GM12874 (cell line): ENCODE measurements around the gene BOC.

Experiments used
- TF ChIP-seq, protein P1 (sequence below): IDR thresholded peaks from 2 replicates; pipeline ENCODE4 v1.5.1; 2011; ENCODE audit warnings: low read depth, mild to moderate bottlenecking, control low read depth, low read length, moderate library complexity; ENCODE audit not compliant: insufficient read depth

BOC gene

DNA sequence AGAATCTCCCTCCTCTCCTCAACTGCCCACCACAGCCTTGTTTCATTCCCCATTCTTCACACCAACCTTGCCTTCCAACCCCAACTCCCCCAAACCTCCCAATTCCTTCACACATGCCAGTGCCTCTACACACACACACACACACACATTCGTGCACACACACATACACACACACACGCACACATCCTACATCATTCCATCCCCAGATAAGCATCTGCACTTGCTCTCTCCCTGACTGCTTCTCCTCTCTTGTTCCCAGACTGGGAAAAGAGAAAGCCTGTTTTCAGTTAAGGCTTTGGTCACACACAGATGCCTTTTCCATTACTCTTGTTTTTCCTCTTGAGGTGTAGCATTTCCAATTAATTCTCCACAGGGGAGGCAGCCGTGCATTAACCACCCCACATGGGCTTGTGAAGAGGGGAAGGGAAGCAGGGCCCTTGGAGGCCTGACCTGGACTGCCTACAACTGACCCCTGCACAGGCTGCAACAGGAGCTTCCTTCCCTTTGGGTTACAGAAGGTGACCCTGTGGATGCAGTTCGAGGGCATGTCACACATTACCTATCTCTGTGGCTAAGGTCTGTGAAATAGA is 32.0 kb upstream of the BOC start:
- TF ChIP-seq, protein P1, sequence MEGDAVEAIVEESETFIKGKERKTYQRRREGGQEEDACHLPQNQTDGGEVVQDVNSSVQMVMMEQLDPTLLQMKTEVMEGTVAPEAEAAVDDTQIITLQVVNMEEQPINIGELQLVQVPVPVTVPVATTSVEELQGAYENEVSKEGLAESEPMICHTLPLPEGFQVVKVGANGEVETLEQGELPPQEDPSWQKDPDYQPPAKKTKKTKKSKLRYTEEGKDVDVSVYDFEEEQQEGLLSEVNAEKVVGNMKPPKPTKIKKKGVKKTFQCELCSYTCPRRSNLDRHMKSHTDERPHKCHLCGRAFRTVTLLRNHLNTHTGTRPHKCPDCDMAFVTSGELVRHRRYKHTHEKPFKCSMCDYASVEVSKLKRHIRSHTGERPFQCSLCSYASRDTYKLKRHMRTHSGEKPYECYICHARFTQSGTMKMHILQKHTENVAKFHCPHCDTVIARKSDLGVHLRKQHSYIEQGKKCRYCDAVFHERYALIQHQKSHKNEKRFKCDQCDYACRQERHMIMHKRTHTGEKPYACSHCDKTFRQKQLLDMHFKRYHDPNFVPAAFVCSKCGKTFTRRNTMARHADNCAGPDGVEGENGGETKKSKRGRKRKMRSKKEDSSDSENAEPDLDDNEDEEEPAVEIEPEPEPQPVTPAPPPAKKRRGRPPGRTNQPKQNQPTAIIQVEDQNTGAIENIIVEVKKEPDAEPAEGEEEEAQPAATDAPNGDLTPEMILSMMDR = no peak

DNA sequence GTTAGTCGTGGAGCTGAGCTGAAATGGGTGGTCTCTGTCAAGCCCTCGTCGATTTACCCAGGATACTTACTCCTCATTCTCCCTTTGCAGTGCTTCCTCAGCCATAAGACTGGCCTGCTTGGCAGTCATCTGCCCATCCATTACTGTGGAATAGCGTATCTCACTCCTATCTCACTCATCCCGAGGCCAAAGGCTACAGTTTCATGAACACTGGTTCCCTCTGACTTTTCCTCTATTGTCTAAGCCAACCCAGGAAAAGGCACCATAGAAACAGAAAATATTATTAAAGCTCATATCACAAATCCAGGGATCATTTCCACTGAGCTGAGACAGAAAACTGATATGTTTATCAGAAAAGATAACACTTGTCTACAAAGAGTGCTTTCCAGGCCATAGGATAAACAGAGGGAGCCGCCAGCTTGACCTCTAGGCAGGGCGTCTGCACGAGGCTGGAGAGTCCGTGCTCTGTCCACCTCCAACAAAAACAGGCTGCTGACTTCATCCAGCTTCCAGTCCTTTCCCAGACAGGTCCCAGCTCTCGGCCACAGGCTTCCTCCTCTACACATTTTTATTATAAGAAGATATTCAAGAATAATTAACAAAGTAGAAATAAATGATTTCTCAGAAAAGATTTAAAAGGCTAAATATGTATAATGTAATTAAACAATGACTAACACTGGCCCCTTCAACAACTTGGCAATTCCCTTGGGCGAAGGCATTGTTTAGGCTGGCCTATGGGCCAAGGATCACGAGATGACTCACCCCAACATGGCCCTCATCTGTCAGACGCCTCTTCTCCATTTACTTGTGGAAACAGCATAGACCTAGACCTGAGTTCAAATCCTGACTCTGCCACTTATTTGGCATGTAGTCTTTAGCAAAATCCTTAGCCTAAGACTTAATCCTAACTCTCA is 27.4 kb upstream of the BOC start:
- TF ChIP-seq, protein P1 = no peak

DNA sequence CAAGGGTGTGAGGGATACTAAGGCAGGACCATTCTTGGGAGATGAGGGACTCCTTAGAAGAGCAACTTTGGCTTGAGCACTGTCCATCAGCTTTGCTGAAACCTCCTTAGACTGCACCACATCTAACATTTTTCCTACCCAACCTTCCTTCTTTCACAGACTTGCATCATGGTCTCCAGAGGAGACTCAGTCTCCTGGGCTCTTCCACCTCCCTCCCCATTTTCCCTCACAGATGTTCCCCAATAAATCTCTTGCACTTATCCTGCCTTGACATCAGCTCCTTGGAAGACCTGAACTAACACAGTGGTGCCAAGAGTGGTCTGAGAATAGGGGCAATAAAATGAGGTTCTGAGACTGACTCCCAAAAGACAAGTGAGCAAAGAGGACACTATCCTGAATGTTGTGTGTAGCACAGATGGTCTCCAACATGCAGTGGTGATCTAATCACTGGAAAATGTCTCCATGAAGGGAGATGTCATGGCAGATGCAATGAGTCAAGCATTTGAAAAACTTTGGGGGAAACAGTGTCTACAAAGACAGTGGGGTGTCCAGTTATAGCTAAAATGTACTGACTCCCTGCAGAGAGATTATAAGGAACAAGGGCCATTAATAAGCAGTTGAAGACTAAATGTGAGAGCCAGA is 26.0 kb upstream of the BOC start:
- TF ChIP-seq, protein P1 = no peak

DNA sequence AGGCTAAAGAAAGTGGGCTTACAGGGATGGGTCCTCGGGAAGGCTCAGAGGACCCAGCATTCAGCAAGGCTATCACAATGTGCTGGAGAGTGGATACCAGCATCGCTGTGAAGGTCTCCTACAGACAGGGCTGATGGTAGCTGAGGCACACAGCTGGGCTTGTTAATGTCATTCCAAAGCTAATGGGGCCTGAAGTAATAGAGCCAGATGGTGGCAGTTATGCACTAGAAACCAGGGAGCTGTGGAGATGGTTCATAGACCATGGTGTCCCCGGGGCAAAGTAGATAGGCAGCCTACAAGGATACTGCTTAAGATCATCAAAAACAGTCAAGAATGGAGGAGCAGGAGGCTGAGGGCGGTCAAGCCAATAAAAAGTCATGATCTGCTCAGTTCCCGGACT is 24.8 kb upstream of the BOC start:
- TF ChIP-seq, protein P1 = no peak

DNA sequence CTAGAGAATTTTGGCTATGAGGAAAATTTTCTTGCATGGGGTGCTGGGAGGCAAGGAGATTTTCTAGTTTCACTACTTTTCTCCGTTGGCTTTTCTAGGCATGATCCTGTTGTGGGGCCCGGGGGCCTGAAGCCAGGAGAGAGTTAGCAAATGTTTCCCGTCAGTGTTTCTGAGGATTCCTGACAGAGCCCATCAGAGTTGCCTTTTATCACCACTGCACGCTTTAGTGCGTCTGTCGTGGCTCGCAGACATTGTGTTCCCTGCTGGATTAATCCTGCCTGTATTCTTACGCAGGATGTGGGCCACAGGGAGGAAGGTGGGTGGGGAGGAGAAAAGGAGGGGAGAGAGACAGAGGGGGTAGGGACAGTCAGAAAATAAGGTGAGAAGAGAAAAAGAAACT is 18.1 kb upstream of the BOC start:
- TF ChIP-seq, protein P1 = no peak

DNA sequence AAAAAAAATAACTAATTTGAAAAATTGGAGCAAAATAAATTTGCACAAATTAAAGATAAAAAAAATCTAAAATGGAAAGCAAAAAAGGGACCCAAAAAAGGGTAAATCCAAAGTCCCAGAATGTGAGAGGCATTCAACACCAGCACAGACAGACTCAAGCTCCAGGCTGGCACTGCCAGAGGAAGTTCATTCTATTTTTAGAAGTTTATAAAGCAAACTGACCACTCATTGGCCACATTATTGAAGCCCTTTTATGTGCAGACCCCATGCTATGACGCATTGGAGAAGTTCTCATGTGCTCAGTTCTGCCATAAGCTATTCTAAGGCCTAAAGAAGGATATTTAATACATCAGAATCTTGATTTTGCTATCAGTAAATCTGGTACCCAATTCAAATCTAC is 17.6 kb upstream of the BOC start:
- TF ChIP-seq, protein P1 = no peak

DNA sequence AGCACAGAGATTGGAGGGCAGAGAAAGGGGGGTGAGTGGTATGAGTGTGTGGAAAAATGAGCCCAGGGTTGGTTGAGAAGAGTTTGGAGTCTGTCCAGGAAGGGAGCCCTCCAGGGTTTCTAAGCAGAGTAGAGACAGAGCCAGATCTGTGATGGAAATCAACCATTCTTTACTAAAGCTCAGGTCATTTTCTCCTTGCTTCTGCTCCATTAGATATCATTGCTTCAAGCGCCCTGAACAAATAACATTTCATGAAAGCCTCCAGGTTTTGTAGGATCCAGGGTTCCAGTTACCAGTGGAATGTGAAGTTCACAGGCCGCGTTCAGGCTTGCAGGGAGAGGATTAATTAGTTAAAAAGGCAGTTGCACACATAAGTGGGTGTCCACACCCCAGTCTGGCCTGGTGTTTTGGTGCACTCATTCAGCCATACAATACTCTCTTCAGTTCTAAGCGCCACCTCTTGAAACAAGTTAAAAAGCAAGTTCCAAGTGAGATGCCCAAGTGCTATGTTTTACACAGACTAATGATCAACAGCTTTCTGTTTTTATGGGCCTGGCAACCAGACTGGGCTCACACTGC is 16.4 kb upstream of the BOC start:
- TF ChIP-seq, protein P1 = no peak
